NT2/D1 (cell line): ENCODE results near the gene SBK2.
"Not testable (repeated sequence)": the region's sequence is repeated elsewhere in the genome, so short reads cannot be mapped to it uniquely, and the experiment has no call there.

Experiments used
- DNase-seq: peaks from one replicate; pipeline ENCODE4 v3.0.0-alpha.2; 2011; ENCODE audit warnings: low read depth, low spot score
- H3K27me3 ChIP-seq: 2 replicates; pipeline ENCODE4 v1.6.0; 2011; ENCODE audit warnings: mild to moderate bottlenecking; ENCODE audit not compliant: insufficient read length, insufficient read depth
- H3K36me3 ChIP-seq: 2 replicates; pipeline ENCODE4 v1.6.1; 2011; ENCODE audit warnings: mild to moderate bottlenecking, low read length, mixed read lengths; ENCODE audit not compliant: insufficient read depth, insufficient read length
- H3K4me1 ChIP-seq: 2 replicates; pipeline ENCODE4 v1.5.1; 2011; ENCODE audit not compliant: insufficient read depth, insufficient read length
- H3K4me3 ChIP-seq: 2 replicates; pipeline ENCODE4 v1.5.1; 2011; ENCODE audit warnings: low read depth; ENCODE audit not compliant: insufficient read length
- H3K9ac ChIP-seq: 2 replicates; pipeline ENCODE4 v1.6.0; 2011; ENCODE audit warnings: low read depth; ENCODE audit not compliant: insufficient read length
- H3K9me3 ChIP-seq: 2 replicates; pipeline ENCODE4 v1.5.1; 2011; ENCODE audit warnings: mild to moderate bottlenecking, low read length; ENCODE audit not compliant: insufficient read depth
- SUZ12 ChIP-seq: IDR thresholded peaks from 2 replicates; pipeline ENCODE4 v1.6.1; 2011; ENCODE audit not compliant: insufficient read length, insufficient read depth; ENCODE audit errors: extremely low read depth
- YY1 ChIP-seq: IDR thresholded peaks from 2 replicates; pipeline ENCODE4 v1.6.1; 2011; ENCODE audit not compliant: insufficient read length, insufficient read depth
- ZNF274 ChIP-seq: IDR thresholded peaks from 2 replicates; pipeline ENCODE4 v1.6.1; 2011; ENCODE audit warnings: mild to moderate bottlenecking, low read depth, low read length

The SBK2 gene

GRCh38 chr19:55580628-55581144, 43.8 kb upstream of the SBK2 start, which contains the start of gene ZNF579:
Gene ZNF579 (minus strand): TSS chr19:55580848. CDS start chr19:55579639, 1,209 bp downstream.
- Histone ChIP-seq H3K36me3 (peaks cover 24% of the 10 kb centered on the region), H3K27me3 (no peaks in the 10 kb centered on the region), H3K4me1 (no peaks in the 10 kb centered on the region), H3K4me3 (peak within 1 kb of the TSS; percentile 72), H3K9ac (peak within 1 kb of the TSS; percentile 82), H3K9me3 (no peaks in the 10 kb centered on the region)
- no peak for TF ChIP-seq YY1
- TF ChIP-seq ZNF274 = no peak
- DNase-seq = peak; percentile 77

DNA sequence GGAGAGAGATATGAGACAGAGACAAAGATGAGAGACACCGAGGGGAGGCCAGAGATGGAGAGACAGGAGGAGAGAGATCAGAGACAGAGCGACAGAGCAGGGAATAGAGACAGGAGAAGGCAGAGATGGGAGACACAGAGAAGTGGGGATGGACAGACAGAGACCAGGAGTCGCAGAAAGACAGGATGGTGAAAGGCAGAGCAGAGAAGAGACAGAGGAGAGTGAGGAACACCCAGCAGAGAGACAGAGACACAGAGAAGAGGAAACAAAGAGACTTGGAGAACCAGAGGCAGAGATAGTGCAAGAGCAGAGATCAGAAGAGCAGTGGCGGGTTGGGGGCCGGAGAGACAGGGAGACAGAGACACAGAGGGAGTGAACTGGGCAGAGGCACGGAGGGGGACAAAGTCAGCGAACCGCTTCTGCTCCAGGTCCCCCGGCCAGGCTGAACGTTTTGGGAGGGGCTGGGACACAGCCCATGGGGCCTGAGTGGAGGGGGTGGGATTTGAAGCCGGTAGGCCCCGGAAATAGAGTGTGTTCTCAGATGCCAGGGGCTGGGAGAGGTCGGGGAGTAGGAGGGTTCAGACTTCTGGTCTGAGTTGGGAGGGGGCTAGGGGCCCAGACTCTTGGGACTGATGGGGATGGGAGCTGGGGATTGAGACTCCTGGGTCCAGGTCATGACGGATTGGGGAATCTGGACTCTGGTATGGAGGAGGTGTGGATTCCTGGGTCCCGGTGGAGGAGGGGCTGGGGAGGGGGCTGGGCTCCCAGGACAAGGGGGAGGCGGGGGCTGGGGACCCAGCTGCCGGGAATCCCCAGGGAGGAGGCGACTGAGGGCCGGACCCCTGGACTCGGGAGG, 43.1 kb upstream of the SBK2 start:
- Histone ChIP-seq H3K9me3 (no peaks in the 10 kb centered on the region), H3K27me3 (no peaks in the 10 kb centered on the region), H3K4me3 (peak overlapping the region; percentile 72), H3K4me1 (no peaks in the 10 kb centered on the region), H3K9ac (peak overlapping the region; percentile 82), H3K36me3 (peaks cover 24% of the 10 kb centered on the region)
- TF ChIP-seq YY1 = no peak
- TF ChIP-seq SUZ12 = no peak
- TF ChIP-seq ZNF274 = no peak
- no peak for DNase-seq

DNA sequence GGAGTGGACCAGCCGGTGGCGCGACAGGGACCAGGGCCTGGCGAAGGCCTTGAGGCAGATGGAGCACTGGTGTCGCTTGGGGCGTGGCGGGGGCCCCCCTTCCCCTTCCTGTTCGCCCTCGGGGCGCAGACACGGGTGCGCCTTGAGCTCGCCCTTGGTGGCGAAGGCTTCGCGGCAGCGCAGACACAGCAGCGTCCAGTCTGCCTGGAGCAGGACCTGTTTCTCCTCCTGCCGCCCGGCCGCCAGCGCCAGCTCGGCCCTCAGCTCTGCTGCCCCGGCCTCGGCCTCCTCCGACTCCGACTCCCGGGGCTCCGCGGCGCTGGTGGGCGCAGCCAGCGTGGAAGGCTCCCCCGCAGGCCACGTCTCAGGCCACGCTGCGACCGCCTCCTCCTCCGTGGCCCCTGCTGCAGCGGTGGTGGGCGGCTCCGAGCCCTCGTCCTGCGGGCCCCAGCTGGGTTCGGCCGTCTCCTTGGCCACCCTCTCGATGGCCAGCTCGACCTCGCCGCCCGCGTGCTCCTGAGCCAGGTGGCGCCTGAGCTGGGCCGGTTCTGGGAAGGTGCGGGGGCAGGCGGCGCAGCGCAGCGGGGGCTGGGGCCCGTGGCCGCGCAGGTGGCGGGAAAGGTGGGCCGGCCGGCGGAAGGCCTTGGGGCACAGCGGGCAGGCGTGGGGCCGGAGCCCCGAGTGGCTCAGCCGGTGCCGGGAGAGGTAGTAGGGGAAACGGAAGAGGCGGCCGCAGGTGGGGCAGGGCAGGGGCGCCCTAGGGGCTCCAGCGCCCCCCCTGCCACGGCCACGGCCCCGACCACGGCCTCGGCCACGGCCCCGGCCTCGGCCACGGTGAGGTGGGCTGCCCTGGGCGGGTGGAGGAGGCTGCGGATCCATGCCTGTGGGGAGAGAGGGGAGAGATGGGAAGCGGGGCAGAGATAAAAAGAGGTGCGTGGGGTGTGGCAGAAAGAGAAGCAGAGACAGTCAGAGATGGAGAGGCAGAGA, 42.1 kb upstream of the SBK2 start:
- TF ChIP-seq YY1 (no peak), SUZ12 (no peak), ZNF274 (no peak)
- no peaks in the 10 kb centered on the region for H3K9me3 ChIP-seq
- no peak overlapping the region for H3K9ac ChIP-seq
- H3K27me3 ChIP-seq = no peaks in the 10 kb centered on the region
- no peaks in the 10 kb centered on the region for H3K4me1 ChIP-seq
- peaks cover 24% of the 10 kb centered on the region for H3K36me3 ChIP-seq
- H3K4me3 ChIP-seq = no peak overlapping the region
- DNase-seq = no peak

GRCh38 chr19:55578031-55578760, 41.3 kb upstream of the SBK2 start:
- H3K36me3 ChIP-seq = peaks cover 24% of the 10 kb centered on the region
- DNase-seq = no peak
- H3K4me3 ChIP-seq = no peak overlapping the region
- no peaks in the 10 kb centered on the region for H3K27me3 ChIP-seq
- H3K9ac ChIP-seq = no peak overlapping the region
- no peak for TF ChIP-seq YY1
- TF ChIP-seq SUZ12 = no peak
- no peak for TF ChIP-seq ZNF274
- H3K9me3 ChIP-seq = no peaks in the 10 kb centered on the region
- H3K4me1 ChIP-seq = no peaks in the 10 kb centered on the region

DNA sequence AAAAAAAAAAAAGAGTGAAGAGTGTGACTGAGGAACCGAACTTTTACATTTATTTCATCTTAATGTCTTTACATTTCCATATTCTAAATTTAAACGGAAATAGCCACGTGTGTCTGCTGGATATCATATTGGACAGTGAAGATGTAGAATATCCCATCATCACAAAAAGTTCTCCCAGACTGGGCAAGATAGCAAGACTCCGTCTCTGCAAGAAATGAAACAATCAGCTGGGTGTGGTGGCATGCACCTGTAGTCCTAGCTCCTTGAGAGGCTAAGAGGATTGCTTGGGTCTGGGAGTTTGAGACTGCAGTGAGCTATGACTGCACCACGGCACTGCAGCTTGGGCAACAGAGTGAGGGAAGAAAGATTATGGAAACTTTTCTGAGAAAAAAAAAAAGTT, 39.8 kb upstream of the SBK2 start:
- Histone ChIP-seq H3K9ac (no peak overlapping the region), H3K9me3 (no peaks in the 10 kb centered on the region), H3K36me3 (peaks cover 24% of the 10 kb centered on the region), H3K27me3 (no peaks in the 10 kb centered on the region), H3K4me1 (no peaks in the 10 kb centered on the region), H3K4me3 (no peak overlapping the region)
- no peak for TF ChIP-seq SUZ12
- no peak for TF ChIP-seq YY1
- no peak for TF ChIP-seq ZNF274
- no peak for DNase-seq

- H3K36me3 ChIP-seq = peaks cover 19% of the 10 kb centered on the region
- not testable (repeated sequence) for DNase-seq, H3K27me3 ChIP-seq, H3K9me3 ChIP-seq, H3K4me1 ChIP-seq, H3K9ac ChIP-seq, H3K4me3 ChIP-seq
These were observed 37.0 kb upstream of the SBK2 start for GRCh38 chr19:55573929-55574328.

GRCh38 chr19:55569477-55569876, 32.5 kb upstream of the SBK2 start:
- H3K36me3 ChIP-seq = not testable (repeated sequence)

More at GRCh38 chr19:55569477-55569876, 32.5 kb upstream of the SBK2 start:
- not testable (repeated sequence) for H3K27me3 ChIP-seq, H3K4me1 ChIP-seq, DNase-seq, H3K9me3 ChIP-seq, H3K9ac ChIP-seq, H3K4me3 ChIP-seq
